SK-N-MC (cell line): ENCODE results near the gene HNRNPC.

Experiments
- EZH2 ChIP-seq: fragments of 200-600 bp; sonication (generic); IDR thresholded peaks from one replicate; pipeline ENCODE4 v1.6.1; 2017; ENCODE audit warnings: antibody characterized with exemption
- POLR2AphosphoS5 ChIP-seq: IDR thresholded peaks from 2 replicates; pipeline ENCODE4 v1.6.1; 2012; ENCODE audit warnings: mild to moderate bottlenecking, low read depth, low read length, borderline replicate concordance

DNA sequence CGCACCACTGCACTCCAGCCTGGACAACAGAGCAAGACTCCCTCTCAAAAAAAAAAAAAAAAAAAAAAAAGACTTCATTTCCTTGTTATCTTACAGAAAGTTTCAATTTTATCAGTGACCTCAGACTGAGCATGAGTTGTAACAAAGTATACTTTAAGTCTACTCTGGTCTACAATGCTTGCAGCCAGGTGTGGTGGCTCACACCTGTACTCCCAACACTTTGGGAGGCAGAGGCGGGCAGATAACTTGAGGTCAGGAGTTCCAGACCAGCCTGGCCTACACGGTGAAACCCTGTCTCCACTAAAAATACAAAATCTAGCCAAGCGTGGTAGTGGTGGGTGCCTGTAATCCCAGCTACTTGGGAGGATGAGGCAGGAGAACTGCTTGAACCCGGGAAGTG is 18.0 kb downstream of the HNRNPC start:
- TF ChIP-seq POLR2AphosphoS5 (no peak), EZH2 (no peak)
